Activated CD4-positive, CD25-positive, alpha-beta regulatory T cell treated with anti-CD3 and anti-CD28 coated beads, Interleukin-2, amount 50 U/mL, for 72 hours (primary cell): ENCODE measurements around the gene FBLIM1.

ENCODE experiments used
- DNase-seq: peaks from one replicate; pipeline ENCODE4 v3.0.0; 2021

The FBLIM1 gene

DNA sequence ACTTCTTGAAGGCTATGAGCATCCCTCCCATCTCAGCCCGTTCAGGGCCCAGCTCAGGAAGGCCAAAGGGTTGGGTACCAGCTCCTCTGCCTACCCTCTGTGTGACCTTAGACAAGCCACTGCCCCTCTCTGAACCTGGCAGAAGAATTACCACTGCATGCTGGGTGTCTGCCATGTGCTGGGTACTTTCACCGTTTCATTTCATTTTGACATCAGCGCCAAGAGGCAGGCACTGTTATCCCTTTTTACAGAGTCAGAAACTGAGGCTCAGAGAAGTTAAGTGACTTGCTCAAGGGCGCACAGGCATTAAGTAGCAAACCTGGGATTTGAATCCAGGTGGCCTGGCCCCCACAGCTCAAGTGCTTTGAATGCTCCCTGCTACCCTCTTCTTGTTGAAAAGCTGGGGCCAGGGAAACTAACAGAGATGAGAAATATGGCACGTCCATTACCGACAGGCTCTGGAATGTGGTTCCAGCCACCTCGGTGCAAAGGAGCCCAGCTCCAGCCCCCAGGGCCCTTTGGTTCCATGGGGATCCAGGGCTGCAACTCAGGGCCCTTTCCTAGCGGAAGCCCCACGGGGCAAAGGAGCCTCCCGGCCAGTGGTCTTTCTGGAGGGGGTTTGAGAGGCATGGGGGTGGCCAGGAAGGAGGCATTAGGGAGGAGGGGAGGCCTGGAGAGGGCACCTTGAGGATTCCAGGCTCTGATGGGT is 9.8 kb upstream of the FBLIM1 start:
- no peak for DNase-seq

DNA sequence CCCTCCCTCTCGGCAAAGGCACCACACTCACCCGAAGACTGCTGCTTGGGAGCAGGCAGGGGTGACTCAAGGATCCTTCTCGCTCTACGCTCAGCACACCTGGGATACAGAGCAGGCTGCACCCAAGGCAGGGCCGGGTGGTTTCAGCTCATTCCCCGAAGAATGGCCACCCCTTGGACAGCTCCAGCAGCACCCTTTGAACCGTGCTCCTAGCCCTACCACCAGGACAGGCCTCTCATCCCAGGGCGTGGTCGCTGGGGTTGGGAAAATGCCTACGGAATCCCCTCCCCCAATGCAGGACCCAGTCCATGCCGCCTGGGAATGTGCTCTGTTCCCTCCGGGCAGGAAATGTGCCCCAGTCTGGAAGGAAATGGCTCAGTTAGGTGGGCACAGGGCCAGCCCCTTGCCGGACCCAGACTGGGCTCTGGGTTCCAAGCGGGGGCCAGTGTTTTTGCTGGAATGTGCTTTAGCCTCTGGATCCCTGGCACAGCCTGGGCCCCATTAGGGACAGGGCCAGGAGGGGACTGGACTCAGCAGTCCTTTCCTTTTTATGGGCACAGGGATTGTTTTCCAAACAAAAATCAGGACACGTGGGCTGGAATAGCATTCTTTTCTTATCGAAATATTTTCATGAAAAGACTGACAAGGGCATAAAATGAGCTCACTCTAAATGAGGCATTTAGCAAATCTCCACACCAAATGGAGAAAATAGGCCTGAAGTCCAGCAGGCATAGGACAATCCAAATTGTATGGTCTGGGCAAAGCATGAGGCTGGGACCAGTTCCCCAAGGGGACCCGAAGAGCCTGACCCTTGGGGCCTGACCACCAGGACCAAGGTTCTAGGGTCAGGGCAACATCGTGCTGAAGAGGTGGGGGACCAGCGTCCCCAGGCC is 8.9 kb upstream of the FBLIM1 start:
- DNase-seq: no peak

DNA sequence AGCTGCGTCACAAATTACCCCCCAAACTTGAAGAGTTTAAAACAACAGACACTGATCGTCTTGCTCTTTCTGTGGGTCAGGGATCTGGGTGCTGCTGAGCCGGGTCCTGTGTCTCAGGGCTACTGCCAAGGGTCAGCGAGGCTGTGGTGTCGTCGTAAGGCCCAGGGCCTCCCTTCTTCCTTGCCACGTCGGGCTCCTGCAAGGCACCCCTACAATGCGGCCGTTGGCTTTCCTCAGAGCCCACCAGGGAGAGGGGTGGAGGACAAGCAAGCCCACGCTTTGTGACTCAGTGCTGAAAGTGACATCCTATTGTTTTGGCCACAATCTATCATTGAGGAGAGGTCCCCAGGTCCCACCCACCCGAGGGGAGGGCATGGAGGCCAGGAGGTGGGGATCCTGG is 7.7 kb upstream of the FBLIM1 start:
- no peak for DNase-seq

DNA sequence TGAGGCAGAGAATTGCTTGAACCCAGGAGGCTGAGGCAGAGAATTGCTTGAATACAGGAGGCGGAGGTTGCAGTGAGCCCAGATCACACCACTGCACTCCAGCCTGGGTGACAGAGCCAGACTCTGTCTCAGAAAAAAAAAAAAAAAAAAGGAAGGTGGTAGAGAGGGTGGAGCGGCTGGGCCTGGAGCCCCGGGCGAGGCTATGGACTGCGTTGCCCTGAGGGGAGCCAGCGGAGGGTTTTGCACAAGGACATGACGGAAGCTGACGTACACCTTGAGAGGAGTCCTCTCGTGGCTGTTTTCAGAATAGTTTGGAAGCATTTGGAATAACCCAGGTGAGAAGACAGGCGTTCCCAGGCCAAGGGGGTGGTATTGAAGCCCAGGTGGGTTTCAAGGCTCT is 6.9 kb upstream of the FBLIM1 start:
- no peak for DNase-seq

DNA sequence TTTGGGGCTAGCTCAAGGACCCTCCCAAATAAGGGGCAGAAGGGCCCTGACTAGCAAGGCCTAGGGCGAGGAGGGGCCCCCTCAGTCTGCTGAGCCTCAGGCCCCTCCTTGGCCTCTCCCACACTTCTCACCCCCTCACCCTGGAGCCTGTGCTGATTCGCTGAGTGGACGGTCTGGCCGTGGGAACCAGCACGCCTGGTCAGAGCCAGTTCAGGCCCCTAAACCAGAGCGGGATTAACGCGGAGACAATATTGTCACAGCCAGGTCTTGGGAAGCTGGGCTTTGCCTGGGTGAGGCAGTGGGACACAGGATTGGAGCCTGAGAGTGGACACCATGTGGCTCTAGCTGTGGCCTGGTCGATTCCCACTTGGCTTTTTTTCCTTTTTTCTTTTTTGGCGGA is 4.8 kb upstream of the FBLIM1 start:
- no peak for DNase-seq

DNA sequence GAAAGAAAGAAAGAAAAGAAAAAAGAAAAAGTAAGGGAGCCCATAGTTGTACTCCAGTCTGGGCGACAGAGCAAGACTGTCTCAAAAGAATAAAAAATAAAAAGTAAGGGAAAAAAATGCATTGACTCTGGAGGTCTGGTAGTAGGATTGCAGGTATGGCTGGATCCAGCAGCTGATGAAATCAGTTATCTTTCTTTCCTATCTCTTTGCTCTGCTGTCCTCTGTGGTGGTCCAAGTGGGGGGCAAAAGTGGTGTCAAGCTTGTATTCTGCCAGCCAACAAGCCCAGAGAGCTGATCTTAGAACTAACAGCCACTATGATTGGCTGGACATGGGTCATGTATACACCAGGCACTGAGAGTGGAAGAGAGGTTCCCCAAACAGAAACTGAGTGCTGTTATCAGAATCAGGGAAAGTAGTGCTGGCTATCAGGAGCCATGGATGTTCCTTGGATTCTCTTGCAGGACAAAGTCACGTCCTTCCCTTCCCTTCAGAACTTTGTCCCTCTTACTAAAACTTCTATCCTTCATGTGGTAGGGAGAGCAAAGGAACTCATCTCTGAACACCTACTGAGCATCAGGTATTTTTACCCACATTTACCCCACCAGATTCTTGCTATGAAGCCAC is 3.5 kb upstream of the FBLIM1 start:
- DNase-seq: no peak

DNA sequence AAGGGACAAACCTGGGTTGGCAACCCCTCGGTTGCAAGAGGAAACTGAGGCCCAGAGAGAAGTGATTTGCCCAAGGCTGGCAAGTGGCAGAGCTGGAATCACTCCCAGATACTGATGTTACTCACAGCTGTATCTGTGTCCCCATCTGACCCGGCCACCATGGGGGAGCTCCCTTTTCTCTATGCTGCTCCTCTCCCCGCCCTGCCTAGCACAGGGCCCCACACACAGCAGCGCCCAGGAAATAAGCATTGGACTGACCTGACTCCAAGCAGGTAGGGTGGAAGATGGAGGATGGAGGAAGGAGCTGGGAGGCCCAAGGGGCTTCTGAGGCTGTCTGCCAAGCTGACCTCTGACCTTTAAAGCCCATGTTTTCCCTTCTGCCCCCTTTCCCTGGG is 3.0 kb upstream of the FBLIM1 start:
- DNase-seq: no peak

DNA sequence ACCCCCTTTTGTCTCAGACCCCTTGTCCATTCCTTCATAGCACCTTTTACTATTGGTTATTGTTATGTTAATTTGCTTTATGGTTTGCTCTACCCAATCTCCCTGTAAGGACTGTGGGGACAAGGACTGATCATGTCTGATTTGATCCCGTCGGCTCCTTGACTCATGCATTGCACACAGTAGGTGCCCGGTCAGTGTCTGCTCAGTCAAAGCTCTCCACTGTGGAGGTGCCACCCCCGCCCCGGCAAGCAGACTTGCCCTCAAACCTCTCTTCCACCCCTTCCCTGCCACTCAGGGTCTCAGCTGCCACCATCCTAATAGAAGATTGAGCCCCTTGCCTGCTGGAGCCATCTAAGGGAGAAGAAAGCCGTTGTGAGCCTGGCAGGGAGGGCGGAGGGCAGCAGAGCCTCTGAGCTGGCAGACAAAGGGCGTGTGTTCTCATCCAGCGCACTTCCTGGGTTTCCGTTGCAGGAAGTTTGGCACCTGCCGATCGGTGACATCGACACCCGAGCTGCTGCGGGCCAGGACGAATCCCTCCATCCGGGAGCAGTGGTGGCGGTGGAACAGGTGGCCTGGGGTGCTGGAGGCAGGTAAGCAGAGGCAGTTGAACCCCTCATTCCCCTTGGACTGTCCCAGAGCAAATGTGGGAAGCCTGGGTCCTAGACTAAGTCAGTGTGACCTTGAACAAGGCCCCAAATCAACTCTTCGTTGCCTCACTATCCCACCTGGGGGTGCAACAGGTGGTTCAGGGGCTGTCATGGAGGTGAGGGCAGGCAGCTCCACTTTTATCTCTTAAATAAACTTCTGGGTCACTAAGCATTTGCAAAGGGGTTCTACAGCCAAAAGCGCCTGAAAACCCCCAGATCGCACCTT is 2.2 kb upstream of the FBLIM1 start:
- DNase-seq: no peak

DNA sequence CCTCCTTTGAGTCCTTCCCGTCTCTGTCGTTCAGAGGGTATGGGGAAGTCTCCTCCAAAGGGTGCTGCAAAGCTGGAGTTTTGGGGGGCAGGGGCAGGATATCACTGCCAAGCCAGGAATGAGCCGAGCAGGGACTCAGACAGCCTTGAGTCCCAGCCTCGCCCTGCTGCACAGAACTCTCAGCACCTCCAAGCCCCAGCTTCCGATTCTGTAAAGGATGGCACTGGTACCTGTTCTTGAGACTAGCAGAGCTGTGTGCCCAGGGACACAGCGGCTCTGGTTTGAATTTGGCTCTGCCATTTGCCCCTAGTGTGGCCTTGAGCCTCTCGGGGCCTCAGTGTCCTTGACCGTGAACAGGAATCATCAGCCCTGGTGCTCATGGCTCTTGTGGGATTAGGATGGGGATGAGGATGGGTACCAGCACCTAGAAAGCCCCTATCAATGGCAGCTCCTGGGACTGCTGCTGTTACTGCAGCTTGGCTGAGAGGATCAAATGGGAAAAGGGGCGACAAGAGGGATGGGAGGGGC is 1.5 kb upstream of the FBLIM1 start:
- DNase-seq: no peak

DNA sequence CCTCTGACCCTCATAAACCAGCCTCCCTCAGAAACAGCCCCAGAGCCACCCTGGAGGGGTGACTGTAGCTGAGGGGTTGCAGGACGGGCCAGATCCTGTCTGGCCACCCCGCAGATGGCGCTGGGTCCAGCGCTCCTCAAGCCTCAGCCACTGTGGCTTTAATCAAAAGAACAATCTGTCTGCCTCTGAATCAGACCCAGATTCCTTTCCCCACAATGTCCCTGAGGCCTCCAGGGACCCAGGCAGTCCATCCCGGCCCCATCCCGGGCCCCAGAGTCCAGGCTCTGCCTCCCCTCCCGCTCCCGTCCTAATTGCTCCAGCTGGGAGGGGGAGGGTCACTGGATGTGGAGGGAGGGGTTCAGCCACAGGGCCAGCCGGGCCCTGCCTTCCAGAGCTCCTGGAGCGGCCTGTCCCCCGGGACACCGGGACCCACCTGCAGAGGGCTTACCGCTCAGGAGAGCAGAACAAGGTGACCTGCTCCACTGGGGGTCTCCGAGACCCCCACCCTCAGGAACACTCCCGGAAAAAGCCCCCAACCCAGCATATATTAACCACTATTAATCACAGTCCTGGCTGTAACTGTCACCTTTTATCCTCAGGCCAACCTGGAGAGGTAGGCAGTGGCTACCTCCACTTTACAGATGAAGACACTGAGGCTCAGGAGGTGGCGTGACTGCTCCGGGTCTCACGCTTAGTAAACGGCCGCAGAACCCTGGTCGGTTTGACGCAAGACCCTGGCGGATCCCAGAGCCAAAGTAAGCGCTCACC is 836 bp upstream of the FBLIM1 start:
- DNase-seq: no peak

DNA sequence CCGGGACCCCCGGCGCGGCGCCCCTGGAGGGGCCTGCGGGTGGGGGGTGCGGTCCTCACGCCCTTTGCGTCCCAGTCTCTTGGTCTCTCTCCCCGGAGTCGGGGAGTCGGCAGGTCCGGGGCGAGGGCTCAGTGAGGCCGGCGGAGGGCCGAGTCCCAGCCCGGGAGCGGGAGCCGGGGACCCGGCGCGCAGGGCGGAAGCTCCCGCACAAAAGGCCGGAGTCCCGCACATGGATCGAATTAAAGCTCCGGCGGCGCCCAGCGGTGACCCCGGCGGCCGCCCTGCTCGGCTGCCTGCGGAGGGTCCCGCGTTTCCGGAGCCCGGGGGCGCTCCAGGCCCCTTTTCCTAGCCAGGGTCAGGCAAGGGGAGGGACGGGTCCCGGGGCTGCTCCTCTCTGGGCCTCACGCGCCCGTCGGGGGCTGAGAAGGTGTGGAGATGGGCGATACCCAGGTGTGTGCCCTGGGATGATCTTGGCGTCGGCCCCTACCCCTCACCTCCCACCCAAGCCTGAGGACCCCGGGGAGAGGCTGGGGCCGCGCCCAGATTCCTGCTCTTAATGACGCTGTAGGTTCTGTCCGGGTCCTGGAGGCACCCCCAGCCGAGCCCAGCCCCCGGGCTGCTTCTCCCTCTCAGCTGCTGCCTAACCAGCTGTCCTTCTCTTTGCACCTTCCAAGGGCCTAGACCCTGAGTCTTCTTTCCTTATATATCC is 512 bp downstream of the FBLIM1 start:
- no peak for DNase-seq

DNA sequence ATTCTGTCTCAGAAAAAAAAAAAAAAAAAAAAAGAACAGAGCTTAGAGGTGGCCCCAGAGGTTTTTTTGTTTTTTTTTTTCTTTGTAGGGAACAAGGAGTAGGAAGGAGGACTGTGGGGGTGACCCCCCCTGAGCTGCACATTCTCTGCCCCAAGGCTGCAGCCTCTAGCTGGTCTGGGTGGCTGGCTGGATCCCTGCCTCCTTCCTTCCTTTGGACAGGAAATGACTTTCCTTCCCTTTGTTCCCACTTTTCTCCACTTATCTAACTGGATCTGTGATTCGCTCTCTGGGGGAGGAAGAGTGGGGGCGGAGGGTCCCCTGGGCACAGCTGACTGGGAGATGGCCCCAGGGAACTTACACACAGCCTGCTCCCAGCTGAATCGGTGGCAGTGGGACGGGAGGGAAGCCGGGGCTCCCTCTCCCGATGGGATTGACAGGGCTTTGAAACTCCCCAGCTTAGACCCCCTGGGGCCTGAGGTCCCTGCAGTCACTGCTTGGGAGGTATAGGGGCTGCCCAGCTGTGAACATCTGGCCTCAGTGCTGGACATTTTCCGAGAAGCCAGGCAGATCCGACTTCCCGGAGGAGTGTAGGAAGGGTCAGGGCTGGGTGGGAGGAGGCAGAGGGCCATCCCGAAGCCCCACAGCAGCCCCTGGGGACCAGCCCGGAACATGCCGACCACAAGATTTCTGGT is 2.1 kb downstream of the FBLIM1 start:
- no peak for DNase-seq

DNA sequence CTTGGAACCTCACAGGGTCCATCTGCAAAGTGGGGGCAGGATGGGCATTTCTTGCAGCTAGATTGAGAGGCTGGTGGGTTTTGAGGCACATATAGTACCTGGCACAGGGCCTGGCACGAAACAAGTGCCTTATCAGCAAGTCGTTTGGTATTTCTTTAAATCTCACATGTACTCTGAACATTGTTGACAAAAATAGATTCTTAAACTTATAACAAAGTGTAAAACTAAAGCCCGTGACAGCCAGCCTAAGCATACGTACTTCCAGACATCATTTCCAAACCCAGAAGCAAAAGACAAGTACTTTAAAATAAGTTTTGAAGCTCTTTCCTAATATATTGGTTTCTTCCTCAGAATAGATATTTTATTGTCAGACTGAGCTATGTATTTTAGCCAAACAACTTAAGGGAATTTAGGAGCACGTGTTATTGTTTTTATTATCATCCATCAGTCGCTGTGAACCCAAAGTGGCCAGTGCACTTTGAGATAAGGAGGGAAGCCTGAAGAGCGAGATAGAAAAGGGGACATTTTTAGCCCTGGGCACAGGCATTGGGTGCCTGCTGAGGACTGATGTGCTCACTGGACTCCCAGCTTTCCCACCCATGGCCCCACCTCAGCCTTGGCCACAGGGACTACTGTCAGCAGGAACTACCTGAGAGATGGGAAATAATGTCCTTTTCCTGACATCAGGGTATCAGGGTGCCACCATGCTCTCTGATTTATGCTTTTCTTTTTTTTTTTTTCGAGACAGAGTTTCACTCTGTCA is 3.0 kb downstream of the FBLIM1 start:
- no peak for DNase-seq

DNA sequence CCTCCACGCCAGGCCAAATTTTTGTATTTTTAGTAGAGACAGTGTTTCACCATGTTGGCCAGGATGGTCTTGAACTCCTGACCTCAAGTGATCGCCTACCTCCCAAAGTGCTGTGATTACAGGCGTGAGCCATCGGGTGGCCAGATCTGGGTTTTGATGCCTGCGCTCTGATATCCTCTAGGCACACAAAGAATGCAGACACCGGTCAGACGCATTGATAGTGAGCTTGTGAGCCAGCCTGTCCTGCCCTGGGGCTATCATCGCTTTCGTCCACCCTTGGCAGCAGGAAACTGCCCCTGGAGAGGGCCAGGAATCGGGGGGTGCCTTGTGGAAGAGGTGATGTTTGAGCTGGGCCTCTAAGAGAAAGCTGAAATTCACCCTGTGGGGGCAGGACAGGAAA is 4.0 kb downstream of the FBLIM1 start:
- DNase-seq: no peak

DNA sequence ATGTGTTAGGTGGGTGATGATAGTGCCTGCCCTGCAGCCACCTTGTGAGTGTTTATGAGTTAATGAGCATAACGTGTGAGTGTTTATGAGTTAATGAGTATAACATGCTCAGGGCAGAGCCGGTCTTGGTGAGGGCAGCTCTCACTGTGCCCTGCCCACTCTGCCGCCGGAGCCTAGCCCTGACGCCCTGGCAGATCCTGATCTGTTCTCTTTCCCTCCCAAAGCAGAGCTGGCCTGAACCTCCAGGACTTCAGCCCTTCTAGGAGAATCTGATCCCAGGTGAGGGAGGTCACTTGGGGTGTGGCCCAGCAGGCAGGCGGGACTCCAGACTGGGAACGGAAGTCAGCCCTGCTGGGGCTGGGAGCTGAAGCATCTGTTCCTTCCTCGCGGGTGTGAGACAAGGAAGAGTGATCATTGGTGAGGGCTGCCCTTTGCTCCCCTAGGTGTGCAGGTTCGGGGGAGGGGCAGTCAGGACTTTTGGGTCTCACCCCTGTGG is 5.7 kb downstream of the FBLIM1 start:
- no peak for DNase-seq

DNA sequence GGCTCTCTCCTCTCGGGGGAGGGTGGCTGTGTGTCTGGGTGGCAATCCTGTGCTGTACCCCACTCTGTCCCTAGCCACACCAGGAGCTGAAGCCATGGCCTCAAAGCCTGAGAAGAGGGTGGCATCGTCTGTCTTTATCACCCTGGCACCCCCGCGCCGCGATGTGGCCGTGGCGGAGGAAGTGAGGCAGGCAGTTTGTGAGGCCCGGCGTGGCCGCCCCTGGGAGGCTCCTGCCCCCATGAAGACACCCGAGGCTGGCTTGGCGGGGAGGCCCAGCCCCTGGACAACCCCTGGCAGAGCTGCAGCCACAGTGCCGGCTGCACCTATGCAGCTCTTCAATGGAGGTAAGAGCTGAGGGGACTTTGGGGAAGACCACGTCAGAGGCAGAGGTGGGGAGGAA is 6.3 kb downstream of the FBLIM1 start:
- DNase-seq: no peak

DNA sequence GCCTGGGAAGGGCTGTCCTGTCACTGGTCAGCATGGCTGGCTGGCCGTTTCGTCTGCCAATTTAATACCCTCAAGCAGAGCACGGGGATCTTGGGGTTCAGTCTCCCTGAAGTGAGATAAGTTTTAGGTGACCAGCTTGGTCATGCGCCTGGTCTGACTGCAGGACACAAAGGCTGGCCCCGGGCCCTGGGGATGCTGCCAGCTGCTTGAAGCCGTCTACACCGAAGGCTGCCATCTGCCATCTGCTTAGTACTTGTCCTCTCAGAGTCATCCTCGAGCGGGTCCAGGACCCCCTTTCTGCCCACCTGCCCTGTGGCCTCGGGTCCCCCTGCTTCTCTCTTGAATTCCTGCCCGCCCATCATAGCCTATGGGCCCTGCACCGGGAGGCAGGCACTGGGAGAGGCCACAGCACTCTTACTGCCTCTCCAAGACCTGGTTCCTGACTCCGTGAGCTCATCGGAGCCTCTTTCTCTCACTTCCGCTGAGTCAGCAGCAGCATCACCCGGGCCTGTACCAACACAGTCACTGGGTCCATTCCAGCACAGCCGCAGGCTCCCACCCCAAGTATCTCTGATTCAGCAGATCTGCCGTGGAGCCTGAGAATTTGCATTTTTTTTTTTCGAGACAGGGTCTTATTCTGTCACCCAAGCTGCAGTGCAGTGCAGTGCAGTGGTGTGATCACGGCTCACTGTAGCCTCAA is 7.0 kb downstream of the FBLIM1 start:
- no peak for DNase-seq

DNA sequence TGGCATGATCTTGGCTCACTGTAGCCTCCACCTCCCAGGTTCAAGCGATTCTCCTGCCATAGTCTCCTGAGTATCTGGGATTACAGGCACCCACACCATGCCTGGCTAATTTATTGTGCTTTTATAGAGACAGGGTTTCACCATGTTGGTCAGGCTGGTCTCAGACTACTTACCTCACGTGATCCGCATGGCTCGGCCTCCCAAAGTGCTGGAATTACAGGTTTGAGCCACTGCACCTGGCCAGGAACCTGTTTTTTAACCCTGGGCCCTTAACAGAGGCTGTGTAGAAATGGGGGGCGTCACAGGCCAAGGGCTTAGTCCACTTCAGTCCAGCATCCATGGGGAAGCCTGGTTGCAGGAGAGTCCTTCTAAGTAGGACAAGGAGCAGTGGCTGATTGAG is 9.3 kb downstream of the FBLIM1 start:
- no peak for DNase-seq

DNA sequence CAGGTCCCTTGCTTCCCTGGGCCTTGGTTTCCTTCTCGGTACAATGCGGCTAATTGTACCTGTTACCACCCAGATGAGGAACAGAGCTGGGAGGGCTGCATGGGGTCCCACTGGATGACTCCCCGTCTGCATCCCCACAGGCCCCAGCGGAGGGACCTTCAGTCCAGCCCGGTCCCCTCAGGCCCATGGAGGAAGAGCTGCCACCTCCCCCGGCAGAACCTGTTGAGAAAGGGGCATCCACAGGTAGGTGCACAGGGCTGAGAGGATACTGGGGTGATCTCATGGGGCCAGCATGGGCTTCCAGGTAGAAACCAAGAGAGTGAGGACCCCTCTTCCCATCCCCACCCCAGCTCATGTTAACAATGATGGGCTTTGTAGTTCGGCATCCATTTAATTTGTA is 9.8 kb downstream of the FBLIM1 start:
- DNase-seq: no peak
